NCI-H460 (cell line): ENCODE measurements around the gene CEMIP. TPM values are rescaled to one million over a fixed set of nuclear protein-coding genes. Genes with fewer than 3 reads are reported as not detected.

ENCODE experiments used
- DNase-seq: peaks from one replicate; pipeline ENCODE4 v3.0.0-alpha.2; 2016; ENCODE audit warnings: low read depth; ENCODE audit errors: extremely low read depth
- total RNA-seq: library from RNA; depleted of rRNA; stranded (reverse); fragments of >200 nt; shearing (Covaris generic); gene quantifications from 2 replicates; pipeline ENCODE4 v1.2.3, GENCODE V29; 2014

The CEMIP gene
- total RNA-seq, 1 experiment from 2014 or later, result 1.0 TPM

DNA sequence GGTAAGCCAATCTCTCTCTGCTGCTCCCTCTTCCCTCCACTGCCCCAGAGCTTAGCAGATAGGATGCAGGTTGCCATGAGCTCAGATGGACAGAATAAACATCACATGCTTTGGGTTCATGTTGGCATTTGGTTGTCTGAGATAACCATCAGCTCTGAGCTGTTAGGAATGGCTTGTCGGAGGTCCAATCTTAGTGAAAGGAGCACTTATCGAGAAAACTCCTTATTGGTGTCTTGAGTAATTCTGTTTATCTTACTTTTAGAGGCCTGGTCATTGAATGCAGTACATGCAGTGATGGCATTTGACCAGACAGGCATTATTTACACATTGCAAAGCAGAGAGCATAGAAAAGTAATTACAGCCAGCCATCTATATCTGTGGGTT lies 99.7 kb downstream of the CEMIP start:
- DNase-seq, result no peak

DNA sequence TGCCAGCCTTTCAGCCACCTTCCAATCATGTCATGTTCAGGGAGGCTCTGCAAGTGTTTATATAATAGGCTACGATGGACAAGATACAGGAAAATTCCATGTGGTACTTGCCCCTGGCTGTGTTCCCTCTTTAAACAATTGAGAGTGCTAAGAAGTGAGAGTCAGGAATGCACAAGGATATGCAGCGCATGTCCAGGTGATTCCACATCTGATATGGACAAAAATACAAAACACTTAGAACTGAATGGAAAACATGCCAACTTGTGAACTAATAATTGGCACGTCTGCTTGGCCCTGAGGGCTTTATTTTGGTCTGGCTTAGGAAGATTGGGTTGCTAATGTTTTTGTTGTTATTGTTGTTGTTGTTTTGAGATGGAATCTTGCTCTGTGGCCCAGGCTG lies 100.9 kb downstream of the CEMIP start:
- no peak for DNase-seq

DNA sequence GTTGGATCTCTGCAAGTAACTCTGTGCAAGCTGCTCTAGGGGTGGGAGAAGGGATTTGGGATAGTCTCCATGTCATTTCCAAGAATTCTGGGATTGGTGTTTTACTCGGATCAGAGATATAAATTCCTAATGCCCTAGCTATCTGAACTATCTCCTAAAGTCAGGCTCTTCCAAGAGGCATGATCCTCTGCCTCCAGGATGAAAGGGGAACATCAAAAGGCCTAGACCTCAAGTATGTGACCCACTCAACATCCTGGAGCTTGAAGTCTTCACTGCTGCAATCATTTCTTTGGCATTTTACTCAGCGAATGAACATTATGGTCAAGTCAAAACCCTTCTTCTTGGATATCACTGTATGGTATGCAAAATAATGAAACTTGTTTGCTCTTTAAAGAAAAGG lies 104.5 kb downstream of the CEMIP start:
- no peak for DNase-seq

DNA sequence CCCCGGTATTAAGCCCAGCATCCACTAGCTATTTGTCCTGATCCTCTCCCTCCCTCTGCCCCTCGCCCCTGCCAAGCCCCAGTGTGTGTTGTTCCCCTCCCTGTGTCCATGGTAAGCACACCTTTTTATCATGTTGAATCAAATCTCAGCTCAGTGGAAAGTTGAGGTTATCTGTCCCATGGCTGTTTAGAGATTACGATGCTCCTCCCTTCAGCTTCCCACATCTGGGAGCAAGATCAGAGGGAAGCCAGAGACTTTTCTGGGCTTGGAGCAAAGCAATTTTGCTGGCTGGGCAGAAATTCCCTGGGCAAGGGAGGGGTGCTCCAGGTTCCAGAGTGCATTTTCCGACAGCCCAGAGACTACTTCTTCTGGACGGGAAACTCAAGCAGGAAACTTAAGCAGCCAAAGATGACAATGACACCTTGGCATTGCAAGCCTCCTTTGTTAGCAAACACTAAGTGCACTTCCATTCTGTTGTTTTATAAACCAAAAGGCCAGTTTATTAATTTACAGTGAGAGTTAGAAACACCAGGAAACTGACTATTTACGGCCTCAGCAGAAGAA lies 105.9 kb downstream of the CEMIP start:
- no peak for DNase-seq

DNA sequence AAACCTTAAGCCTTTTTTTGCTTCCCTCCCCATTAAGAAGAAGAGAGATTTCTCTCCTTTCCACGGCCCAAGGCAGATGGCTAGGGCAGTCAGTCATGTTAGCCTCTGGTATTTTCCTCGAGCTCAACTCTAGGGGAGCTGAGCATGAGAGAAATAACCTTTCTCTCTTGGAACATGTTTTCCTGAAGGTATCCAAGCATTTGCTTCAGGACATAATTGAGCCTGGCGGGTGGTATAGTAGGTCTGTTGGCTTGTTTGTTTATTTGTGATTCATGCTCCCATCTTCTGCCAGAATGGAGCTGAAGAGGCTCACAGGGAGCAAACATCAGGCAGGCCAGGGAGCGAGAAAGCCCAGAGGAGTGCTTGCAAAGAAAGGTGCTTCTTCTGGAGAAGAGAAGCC lies 108.0 kb downstream of the CEMIP start:
- no peak for DNase-seq

DNA sequence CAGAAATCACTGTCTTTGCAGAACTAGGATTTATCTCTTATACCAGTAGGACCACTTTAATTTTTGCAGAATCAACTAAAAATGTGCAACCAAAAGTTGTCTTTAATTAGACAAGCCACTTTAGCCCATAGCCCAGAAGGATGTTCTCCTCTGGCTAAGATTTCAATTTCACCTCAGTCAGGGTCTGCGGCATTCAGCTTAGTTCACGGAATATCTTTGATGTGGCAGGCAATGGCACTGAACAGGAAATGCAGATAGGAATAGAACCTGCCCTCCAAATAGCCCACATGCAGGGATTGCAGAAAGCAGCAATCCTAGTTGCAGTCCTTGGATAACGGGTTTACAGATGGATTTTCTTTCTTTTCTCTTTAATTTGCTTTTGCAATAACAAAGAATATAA lies 109.7 kb downstream of the CEMIP start:
- DNase-seq, result no peak

DNA sequence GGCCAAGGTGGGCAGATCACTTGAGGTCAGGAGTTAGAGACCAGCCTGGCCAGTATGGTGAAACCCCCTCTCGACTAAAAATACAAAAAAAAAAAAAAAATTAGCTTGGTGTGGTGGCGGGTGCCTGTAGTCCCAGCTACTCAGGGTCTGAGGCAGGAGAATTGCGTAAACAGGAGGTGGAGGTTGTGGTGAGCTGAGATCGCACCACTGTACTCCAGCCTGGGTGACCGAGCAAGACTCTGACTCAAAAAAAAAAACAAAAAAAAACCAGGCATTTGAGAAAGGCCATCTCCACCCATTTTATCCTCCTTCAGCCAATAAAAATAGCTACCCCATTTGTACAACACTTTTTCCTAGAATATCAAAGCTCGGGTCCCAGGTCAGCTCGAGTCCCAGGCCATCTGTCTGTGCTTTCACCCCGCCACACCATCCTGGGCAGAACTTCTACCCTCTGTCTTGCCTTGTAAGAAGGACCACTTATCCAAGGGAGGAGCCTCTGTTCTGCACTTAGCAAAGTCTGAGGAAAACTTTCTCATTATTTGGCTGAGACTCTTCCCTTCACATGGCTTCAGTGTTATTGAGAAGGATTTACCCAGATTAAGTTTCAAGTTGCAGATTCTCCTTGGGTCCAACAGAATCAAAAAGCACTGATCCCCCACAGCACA lies 111.3 kb downstream of the CEMIP start:
- DNase-seq, result no peak

DNA sequence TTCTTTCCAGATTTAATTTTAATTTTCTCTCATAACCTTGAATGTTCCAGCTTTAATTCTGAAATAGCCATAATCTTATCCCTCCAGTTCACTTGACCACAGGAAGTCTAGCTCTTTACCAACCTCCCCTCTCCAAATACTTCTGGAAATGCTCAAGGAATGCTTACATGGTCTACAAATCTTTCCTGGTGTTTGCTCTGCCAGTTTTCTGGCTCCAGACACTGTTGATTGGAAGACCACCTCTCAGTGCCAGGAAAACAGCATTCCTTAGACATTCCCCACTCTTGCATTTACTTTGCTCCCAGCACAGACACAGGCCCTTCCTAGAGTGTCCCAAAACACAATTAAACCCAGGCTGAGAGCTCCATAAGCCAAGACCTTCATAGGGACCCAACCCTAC lies 111.8 kb downstream of the CEMIP start:
- no peak for DNase-seq

DNA sequence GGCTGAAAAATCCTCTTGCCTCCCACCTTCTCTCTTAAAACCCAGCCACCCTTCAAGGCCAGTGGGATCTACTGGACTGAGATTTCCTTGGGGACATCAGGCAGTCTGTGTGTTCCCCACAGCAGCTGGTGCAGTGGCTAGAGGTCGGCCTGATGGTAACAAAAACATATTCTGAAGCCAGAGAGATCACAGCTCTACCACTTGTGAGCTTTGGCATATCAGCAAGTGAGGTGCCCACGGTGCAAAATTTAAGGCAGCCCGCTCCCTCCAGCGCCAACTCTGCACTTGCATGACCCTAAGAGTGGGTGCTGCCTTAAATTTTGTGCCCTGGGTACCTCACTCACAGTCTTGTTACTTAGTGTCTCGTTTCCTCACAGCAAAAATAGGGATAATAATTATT lies 113.2 kb downstream of the CEMIP start:
- no peak for DNase-seq

DNA sequence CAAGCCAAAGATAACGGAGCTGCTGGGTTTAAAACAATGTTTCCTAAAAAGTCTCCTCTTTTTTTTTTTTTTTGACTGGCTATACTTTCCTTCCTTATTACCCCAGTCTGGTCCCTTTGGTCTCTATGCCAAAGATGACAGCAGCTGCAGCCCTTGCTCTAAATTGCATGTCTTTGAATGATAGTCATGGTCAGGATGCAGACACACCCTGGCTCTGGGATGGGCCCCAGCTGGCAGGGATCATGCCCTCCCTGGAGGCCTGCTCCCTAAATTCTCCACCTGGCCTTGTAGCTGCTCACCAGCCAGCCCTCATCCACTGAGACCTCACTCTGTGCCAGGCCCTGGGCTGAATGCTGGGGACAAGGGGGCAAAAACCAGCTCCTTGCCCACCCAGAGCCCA lies 114.6 kb downstream of the CEMIP start:
- DNase-seq, result no peak

DNA sequence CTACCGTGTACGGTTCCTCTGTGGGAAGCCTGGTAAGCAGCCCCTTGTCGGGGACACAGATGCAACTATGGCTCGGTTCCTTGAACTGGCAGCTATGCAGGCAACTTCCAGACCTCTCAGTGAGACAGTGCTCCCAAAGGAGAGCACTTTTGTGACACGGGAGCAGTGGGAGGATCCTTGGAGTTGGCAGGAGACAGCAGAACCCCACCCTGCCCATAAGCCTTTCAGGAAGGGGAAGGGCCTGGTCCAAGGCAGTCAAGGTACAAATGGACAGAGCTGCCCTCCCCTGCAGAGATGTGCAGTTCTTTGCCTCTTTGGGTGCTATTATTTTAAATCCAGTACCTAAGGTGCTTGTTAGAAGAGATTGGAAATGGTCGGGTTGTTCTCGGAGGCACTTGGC lies 115.9 kb downstream of the CEMIP start:
- no peak for DNase-seq

DNA sequence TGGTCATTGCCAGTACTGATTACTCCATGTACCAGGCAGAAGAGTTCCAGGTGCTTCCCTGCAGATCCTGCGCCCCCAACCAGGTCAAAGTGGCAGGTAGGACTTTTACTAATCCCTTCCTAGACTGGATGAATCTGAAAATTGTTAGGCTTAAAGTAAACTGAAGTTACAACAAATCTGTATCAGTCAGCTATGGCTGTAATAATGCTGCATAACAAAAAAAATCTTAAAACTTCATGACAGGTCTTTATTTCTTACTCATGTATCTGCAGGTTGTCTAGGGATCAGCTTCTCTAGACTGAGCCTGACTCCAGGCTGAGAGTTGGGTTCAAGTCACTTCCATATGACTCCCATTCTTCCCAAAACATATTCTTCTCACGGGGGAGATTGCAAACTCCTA lies 116.8 kb downstream of the CEMIP start:
- no peak for DNase-seq

DNA sequence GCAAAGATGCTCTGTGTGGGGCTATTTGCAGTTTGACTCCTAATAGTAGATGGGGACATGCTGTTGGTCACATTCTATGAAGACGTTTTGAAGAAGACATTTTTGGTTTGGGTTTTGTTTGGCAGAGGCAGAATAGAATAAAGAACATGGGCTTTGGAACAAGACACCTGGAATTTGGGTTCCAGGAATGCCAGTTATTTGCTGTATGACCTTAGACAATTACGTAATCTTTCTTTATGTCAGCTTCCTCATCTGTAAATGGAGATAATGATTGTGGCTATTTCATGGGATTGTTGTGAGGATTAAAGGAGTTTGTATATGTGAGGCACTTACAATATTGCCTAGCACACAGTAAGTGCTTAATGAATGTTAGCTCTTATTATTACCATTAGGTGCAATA lies 118.9 kb downstream of the CEMIP start:
- no peak for DNase-seq

DNA sequence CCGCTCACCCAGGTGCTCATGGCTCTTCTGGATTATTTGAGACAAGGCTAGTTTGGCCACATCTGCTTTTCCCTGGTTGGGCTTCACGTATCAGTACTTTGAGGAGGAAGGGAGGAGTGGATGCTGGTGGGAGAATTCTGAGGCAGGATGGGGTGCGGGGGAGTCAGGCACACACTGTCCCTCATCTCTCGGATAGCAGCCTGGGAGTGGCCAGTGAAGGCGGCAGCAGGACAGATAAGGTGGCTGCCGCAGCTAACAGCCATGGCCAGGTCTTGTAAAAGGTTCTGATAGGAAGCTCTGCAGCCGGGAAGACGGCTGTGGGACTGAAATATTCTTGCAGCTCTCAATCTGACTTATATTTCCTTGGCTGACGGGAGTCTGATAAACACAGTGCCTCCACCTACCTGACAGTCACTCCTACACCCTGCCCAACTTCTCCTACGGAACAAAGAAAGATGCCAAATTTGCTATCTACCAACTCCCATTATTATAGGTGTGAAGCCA lies 123.2 kb downstream of the CEMIP start:
- no peak for DNase-seq

DNA sequence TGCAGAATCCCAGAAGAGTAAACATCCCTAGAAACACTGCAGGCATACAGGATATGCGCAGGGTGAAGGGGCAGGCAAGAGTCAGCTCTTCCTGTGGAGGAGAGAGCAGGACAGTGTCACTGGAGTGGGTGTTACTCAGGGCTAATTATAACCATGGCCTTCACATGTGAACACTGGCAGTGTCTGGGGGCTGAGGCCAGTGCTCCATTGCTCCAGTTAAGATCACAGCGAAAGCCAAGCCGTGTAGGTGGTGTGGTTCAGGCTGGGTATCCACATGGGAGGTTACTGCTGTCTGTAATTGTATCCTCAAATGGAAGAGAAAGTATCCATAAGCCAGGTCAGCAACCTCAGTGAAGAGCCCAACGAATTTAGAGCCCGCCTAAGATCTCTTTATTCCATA lies 125.8 kb downstream of the CEMIP start:
- no peak for DNase-seq

DNA sequence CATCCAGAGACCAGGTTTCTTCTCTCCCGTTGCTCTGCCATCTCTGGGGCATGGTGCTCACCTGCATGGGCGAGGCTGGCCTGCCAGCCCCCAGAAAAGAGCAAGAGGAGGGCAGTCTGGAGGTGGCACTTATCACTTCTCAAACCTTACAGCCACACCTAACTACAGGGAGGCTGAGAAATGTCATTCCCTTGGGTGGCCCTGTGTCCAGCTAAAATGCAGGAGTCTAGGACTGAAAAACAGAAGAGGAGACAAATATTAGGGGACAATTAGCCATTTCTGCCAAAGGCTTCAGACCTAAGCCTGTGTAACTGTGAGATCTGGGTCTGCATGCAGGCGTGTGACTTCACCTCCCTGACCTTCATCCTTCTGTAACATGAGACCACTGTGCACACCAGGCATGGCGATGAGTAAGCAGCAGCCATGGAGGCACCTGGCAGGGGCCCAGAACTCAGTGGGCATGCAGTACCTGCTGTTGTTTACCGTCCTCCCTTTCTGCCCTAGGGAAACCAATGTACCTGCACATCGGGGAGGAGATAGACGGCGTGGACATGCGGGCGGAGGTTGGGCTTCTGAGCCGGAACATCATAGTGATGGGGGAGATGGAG lies 127.1 kb downstream of the CEMIP start:
- DNase-seq, result no peak

DNA sequence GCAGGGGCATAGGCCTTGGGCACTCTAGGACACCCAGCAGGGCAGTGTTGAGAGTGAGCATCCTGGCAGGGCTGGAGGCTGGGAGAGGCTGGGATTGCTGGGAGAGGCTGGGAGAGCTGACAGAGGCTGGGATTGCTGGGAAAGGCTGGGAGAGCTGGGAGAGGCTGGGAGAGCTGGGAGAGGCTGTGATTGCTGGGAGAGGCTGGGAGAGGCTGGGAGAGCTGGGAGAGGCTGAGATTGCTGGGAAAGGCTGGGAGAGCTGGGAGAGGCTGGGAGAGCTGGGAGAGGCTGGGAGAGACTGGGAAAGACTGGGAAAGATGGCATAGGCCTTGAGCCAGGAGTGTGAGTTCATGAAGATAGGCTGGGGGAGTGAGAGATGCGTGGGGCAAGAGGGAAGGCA lies 132.7 kb downstream of the CEMIP start:
- DNase-seq, result no peak

DNA sequence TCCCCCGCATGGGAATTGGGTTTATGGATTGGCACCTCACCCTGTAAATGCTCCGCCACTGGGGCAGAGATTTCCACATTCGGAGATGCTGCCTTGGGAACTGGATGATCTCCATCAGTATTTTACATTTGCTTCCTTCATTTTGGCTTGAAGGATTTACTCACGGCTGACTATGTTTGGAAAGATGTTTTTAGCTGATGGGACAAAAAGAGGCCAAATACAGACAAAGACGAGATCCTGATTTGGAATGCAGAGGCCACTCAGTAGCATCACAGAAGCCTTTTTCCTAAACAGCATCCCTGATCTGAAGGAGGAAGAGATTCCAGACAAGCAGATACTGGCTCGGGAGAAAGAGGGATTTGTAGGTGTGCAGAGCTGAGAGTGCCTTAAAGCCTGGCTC lies 133.5 kb downstream of the CEMIP start:
- DNase-seq, result no peak

DNA sequence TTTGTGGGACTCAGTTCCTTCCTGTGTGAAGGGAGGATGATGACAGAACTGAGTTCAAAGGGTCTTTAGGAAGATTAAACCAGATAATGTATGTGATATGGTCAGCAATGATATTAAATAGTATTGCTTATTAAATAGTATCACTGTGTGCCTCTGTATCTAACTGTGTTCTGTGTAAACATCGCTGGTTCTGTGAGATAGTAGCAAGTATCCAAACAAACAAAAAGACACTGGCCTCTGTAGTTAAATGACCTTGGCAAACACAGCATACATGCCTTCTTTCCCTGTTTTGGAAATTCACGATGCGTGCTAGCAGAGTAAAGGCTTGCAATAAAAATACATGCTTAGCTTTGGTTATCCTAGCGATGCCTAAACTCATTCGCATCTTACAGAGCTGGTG lies 134.4 kb downstream of the CEMIP start:
- no peak for DNase-seq

DNA sequence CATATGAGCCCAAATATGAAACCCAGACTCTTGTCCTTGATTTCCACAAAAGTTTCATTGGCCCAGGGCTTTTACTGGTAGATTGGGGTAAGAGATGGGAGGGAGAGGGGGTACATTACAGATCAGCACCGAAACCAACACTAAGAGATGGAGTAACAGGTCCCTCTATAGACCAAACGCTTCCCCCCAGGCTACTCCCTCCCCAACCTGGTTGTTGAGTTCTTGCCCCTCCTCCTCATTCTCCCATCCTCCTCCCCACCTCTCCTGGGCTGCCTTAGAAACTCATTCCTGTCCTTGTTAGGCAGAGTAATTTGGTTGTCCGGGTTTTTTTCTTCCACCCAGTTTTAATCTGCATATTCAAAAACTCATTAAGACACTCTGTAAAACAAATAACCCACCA lies 136.3 kb downstream of the CEMIP start:
- DNase-seq, result no peak

DNA sequence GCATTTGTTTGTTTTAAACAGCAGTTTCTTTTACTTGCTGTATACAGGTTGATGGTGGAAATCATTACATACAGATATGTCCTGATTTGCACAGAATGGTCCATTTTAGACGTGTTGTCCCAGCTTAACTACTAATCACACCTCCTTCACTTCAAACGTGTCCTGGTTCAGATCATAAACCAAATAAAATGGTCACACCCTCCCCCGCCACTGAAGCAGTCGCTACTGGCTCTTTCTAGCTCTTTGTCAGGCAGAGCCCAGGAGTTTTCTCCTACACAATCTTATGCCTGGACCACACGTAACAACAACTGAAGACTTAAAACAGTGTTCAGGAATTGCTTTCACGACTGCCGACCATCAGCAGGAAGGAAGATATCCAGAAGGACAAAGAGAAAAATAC lies 136.9 kb downstream of the CEMIP start:
- no peak for DNase-seq

DNA sequence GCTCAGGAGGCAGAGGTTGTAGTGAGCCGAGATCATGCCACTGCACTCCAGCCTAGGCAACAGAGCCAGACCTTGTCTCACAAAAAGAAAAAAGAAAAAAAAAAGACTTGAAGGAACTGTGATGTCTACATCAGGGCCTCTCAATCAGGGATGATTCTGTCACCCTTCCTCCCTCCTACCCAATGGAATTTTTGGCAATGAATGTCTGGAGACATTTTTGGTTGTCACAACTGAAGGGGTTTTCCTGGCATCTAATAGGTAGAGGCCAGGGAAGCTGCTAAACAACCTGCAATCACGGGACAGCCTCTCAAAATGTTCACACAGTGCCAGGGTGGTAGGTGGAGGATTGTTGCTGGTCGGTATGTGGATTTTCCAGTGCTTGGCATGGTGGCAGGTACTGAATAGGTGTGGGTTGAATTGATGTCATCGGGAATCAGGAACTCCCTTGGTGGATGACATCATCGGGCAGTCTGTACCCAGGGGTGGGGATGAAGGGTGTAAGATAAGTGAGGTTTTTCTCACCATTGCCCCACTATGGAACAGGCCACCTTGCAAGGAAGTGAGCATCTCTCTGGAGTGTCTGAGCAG lies 139.1 kb downstream of the CEMIP start:
- DNase-seq, result no peak
